Liver (tissue), 9 donors: Measurements from ENCODE around the gene SEMA5A. TPM values are rescaled to one million over a fixed set of nuclear protein-coding genes. Genes with fewer than 3 reads are reported as not detected.

Source experiments
- DNase-seq: peaks from one replicate; pipeline ENCODE4 v3.0.0-alpha.2; 2017; ENCODE audit warnings: low spot score
- H3K27ac ChIP-seq, 2 donors: one replicate each; pipeline ENCODE4 v1.7.0; 2013; ENCODE audit warnings: inconsistent platforms in 2 of 2, low read length in 2 of 2, control low read depth in 1 of 2, low read depth in 1 of 2, mild to moderate bottlenecking in 1 of 2
- H3K27me3 ChIP-seq, 4 donors: one replicate each; pipeline versions ENCODE4 v1.6.1 to v1.7.0; 2013; ENCODE audit warnings: low read length in 3 of 4, inconsistent platforms in 1 of 4, mild to moderate bottlenecking in 1 of 4, moderate library complexity in 1 of 4; ENCODE audit not compliant: control insufficient read depth in 4 of 4, insufficient read depth in 4 of 4
- H3K36me3 ChIP-seq, 4 donors: one replicate each; pipeline versions ENCODE4 v1.6.1 to v1.7.0; 2013; ENCODE audit warnings: low read length in 3 of 4, mild to moderate bottlenecking in 3 of 4, low read depth in 1 of 4, moderate library complexity in 1 of 4; ENCODE audit not compliant: control insufficient read depth in 4 of 4, insufficient read depth in 3 of 4
- H3K4me1 ChIP-seq, 4 donors: one replicate each; pipeline versions ENCODE4 v1.6.1 to v1.7.0; 2013; ENCODE audit warnings: low read length in 3 of 4, mild to moderate bottlenecking in 3 of 4, moderate library complexity in 1 of 4; ENCODE audit not compliant: control insufficient read depth in 4 of 4, insufficient read depth in 4 of 4
- H3K4me3 ChIP-seq, 3 donors: one replicate each; pipeline versions ENCODE4 v1.6.1 to v1.7.0; 2013; ENCODE audit warnings: low read length in 3 of 3, control low read depth in 1 of 3, low read depth in 1 of 3, mild to moderate bottlenecking in 1 of 3
- H3K9ac ChIP-seq, 2 donors: one replicate each; pipeline ENCODE4 v1.7.0; 2013; ENCODE audit warnings: low read length in 2 of 2, mild to moderate bottlenecking in 2 of 2, moderate library complexity in 2 of 2, control low read depth in 1 of 2, low read depth in 1 of 2
- H3K9me3 ChIP-seq, 4 donors: one replicate each; pipeline versions ENCODE4 v1.6.1 to v1.7.0; 2013; ENCODE audit warnings: low read length in 3 of 4; ENCODE audit not compliant: control insufficient read depth in 4 of 4
- EGR1 ChIP-seq, 2 donors: IDR thresholded peaks; 2 replicates each; pipeline ENCODE4 v1.6.1; 2016 to 2018; ENCODE audit warnings: antibody characterized with exemption in 2 of 2, low read depth in 2 of 2
- FOXA1 ChIP-seq: IDR thresholded peaks from 2 replicates; pipeline ENCODE4 v1.6.1; 2016; ENCODE audit warnings: antibody characterized with exemption
- FOXA2 ChIP-seq: IDR thresholded peaks from 2 replicates; pipeline ENCODE4 v1.6.1; 2016; ENCODE audit warnings: antibody characterized with exemption
- GABPA ChIP-seq, 2 donors: IDR thresholded peaks in 1 of 2; conservative IDR thresholded peaks in 1 of 2; 2 replicates each; pipeline ENCODE4 v1.6.1; 2016; ENCODE audit warnings: antibody characterized with exemption in 2 of 2, mild to moderate bottlenecking in 1 of 2, moderate library complexity in 1 of 2
- HNF4A ChIP-seq, 2 donors: conservative IDR thresholded peaks; 2 replicates each; pipeline ENCODE4 v1.6.1; 2016; ENCODE audit warnings: antibody characterized with exemption in 2 of 2, mild to moderate bottlenecking in 2 of 2
- HNF4G ChIP-seq: IDR thresholded peaks from 2 replicates; pipeline ENCODE4 v1.6.1; 2016; ENCODE audit warnings: antibody characterized with exemption
- JUND ChIP-seq, 2 donors: IDR thresholded peaks; 2 replicates each; pipeline ENCODE4 v1.6.1; 2016; ENCODE audit warnings: antibody characterized with exemption in 2 of 2
- NR2F2 ChIP-seq: IDR thresholded peaks from 2 replicates; pipeline ENCODE4 v1.6.1; 2016; ENCODE audit warnings: antibody characterized with exemption
- RAD21 ChIP-seq, 2 donors: IDR thresholded peaks; 2 replicates each; pipeline ENCODE4 v1.6.1; 2016; ENCODE audit warnings: antibody characterized with exemption in 2 of 2, mild to moderate bottlenecking in 2 of 2
- RXRA ChIP-seq, 2 donors: IDR thresholded peaks; 2 replicates each; pipeline ENCODE4 v1.6.1; 2017 to 2018; ENCODE audit warnings: antibody characterized with exemption in 2 of 2, mild to moderate bottlenecking in 1 of 2
- SP1 ChIP-seq: IDR thresholded peaks from 2 replicates; pipeline ENCODE4 v1.6.1; 2018; ENCODE audit warnings: antibody characterized with exemption, mild to moderate bottlenecking
- TAF1 ChIP-seq: conservative IDR thresholded peaks from 2 replicates; pipeline ENCODE4 v1.6.1; 2016; ENCODE audit warnings: antibody characterized with exemption, mild to moderate bottlenecking
- YY1 ChIP-seq: IDR thresholded peaks from 2 replicates; pipeline ENCODE4 v1.6.1; 2016; ENCODE audit warnings: antibody characterized with exemption, mild to moderate bottlenecking
- WGBS: extraction: QIAGEN DNeasy Blood & Tissue Kit; methylation state at CpG from one replicate; pipeline ENCODE4 v1.1.7; 2013; 5-methylcytosine and 5-hydroxymethylcytosine counted together
- polyA plus RNA-seq, 2 donors: library from polyadenylated mRNA; stranded (reverse) in 1 of 2; unstranded in 1 of 2; fragments of 200-250 nt in 1 of 2; fragments of >200 nt in 1 of 2; fragmentation: Nextera tagmentation in 1 of 2; extraction: Ambion mirVana in 1 of 2; gene quantifications; one replicate each; pipeline versions ENCODE4 v1.2.1 to v1.2.3, GENCODE V29; 2013 to 2015
- total RNA-seq, 2 donors: library from RNA; depleted of rRNA; stranded (reverse); fragments of >200 nt; gene quantifications; one replicate each; pipeline ENCODE4 v1.2.3, GENCODE V29; 2014
- TF ChIP-seq, protein P1 (sequence below): IDR thresholded peaks from 2 replicates; pipeline ENCODE4 v1.6.1; 2016; ENCODE audit warnings: antibody characterized with exemption
- TF ChIP-seq, protein P2 (sequence below): IDR thresholded peaks from 2 replicates; pipeline ENCODE4 v1.6.1; 2016; ENCODE audit warnings: antibody characterized with exemption
- TF ChIP-seq, protein P3 (sequence below): fragments of 150-350 bp; IDR thresholded peaks from 2 replicates; pipeline ENCODE4 v1.5.1; 2017; ENCODE audit warnings: improper control_type of control experiment, low read depth, low read length; ENCODE audit not compliant: missing input control
- TF ChIP-seq, protein P4 (sequence below): IDR thresholded peaks from 2 replicates; pipeline ENCODE4 v1.6.1; 2016; ENCODE audit warnings: antibody characterized with exemption, mild to moderate bottlenecking
- TF ChIP-seq, protein P5 (sequence below): IDR thresholded peaks from 2 replicates; pipeline ENCODE4 v1.6.1; 2016; ENCODE audit warnings: antibody characterized with exemption
- donor health status: healthy.
- donor health status: healthy.
- donor health status: healthy.
- donor health status: healthy.
- donor health status: healthy.

Gene SEMA5A
- total and polyA plus RNA-seq, 4 donors: 1.1 to 5.8 (median 3.2) TPM

DNA sequence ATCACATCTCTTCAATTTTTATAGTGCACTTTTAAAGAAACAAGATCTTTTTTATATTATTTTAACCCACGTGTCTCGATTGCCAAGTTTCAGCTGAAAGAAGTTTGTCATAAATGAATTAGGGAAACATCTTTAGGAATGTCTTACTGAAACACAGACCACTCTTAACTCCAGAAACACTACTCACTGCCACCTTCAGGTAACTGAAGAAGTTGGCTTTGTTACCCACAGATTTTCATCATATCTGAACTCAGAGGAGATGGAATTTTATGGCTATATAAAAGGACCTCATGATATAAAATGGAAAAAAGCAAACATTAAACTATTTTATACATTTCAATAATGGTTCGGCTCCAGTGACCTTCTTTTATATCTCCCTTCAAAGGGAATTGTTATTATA lies 158.0 kb downstream of the SEMA5A start:
- no peak overlapping the region for H3K27ac ChIP-seq
- no peak overlapping the region for H3K4me3 ChIP-seq
- H3K9me3 ChIP-seq: no peaks in the 10 kb centered on the region
- H3K36me3 ChIP-seq: no peaks in the 10 kb centered on the region
- no peak for DNase-seq
- no peak for TF ChIP-seq GABPA (IDR thresholded peaks at IDR 0.05 in 1 of 2, conservative IDR thresholded peaks at IDR 0.05 in 1 of 2)
- TF ChIP-seq, protein P1, sequence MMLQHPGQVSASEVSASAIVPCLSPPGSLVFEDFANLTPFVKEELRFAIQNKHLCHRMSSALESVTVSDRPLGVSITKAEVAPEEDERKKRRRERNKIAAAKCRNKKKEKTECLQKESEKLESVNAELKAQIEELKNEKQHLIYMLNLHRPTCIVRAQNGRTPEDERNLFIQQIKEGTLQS: no peak
- no peak for TF ChIP-seq FOXA2
- no peak for TF ChIP-seq SP1
- TF ChIP-seq EGR1 (IDR thresholded peaks at IDR 0.05; ENCODE audit: low read depth in 2 of 2): no peak
- no peak for TF ChIP-seq FOXA1
- TF ChIP-seq, protein P2, sequence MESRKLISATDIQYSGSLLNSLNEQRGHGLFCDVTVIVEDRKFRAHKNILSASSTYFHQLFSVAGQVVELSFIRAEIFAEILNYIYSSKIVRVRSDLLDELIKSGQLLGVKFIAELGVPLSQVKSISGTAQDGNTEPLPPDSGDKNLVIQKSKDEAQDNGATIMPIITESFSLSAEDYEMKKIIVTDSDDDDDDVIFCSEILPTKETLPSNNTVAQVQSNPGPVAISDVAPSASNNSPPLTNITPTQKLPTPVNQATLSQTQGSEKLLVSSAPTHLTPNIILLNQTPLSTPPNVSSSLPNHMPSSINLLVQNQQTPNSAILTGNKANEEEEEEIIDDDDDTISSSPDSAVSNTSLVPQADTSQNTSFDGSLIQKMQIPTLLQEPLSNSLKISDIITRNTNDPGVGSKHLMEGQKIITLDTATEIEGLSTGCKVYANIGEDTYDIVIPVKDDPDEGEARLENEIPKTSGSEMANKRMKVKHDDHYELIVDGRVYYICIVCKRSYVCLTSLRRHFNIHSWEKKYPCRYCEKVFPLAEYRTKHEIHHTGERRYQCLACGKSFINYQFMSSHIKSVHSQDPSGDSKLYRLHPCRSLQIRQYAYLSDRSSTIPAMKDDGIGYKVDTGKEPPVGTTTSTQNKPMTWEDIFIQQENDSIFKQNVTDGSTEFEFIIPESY: no peak
- TF ChIP-seq HNF4G: no peak
- TF ChIP-seq, protein P3, sequence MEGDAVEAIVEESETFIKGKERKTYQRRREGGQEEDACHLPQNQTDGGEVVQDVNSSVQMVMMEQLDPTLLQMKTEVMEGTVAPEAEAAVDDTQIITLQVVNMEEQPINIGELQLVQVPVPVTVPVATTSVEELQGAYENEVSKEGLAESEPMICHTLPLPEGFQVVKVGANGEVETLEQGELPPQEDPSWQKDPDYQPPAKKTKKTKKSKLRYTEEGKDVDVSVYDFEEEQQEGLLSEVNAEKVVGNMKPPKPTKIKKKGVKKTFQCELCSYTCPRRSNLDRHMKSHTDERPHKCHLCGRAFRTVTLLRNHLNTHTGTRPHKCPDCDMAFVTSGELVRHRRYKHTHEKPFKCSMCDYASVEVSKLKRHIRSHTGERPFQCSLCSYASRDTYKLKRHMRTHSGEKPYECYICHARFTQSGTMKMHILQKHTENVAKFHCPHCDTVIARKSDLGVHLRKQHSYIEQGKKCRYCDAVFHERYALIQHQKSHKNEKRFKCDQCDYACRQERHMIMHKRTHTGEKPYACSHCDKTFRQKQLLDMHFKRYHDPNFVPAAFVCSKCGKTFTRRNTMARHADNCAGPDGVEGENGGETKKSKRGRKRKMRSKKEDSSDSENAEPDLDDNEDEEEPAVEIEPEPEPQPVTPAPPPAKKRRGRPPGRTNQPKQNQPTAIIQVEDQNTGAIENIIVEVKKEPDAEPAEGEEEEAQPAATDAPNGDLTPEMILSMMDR: no peak
- no peak for TF ChIP-seq RXRA (IDR thresholded peaks at IDR 0.05)
- no peak for TF ChIP-seq JUND (IDR thresholded peaks at IDR 0.05)
- no peak for TF ChIP-seq TAF1
- H3K27me3 ChIP-seq: no peaks in the 10 kb centered on the region
- 93% methylated on average over 3 of the region's 3 CpGs for WGBS
- H3K9ac ChIP-seq: no peak overlapping the region
- peaks cover 0 to 13% (median 3%) of the 10 kb centered on the region in 4 donors for H3K4me1 ChIP-seq

DNA sequence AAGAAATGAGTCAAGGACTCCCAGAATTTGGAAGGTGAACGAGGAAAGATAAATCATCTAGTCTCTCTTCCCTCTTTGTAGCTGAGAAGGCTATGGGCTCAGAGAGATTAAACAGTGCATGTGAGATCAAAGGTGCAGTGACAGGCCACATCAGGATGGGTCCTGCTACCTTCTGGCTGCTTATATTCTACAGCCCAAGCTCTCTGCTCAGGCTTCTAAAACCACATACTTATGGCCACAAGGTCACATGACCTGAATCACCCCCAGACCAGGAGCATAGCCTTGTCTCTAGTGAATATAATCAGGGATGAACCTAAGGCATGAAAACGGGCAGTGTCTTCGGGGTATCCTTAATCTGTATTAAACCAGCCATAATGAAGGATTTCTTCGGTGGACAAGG lies 158.9 kb downstream of the SEMA5A start:
- no peaks in the 10 kb centered on the region for H3K36me3 ChIP-seq
- H3K27ac ChIP-seq: no peak overlapping the region
- H3K9ac ChIP-seq: no peak overlapping the region
- 93% methylated on average over 4 of the region's 4 CpGs for WGBS
- no peak for DNase-seq
- H3K4me3 ChIP-seq: no peak overlapping the region
- TF ChIP-seq EGR1 (IDR thresholded peaks at IDR 0.05; ENCODE audit: low read depth in 2 of 2) (no peak), SP1 (no peak), FOXA1 (no peak), HNF4A (conservative IDR thresholded peaks at IDR 0.05) (no peak), HNF4G (no peak), YY1 (no peak), FOXA2 (no peak), RAD21 (IDR thresholded peaks at IDR 0.05) (no peak), GABPA (IDR thresholded peaks at IDR 0.05 in 1 of 2, conservative IDR thresholded peaks at IDR 0.05 in 1 of 2) (no peak), RXRA (IDR thresholded peaks at IDR 0.05) (no peak), JUND (IDR thresholded peaks at IDR 0.05) (no peak), TAF1 (no peak), NR2F2 (no peak)
- TF ChIP-seq, protein P4, sequence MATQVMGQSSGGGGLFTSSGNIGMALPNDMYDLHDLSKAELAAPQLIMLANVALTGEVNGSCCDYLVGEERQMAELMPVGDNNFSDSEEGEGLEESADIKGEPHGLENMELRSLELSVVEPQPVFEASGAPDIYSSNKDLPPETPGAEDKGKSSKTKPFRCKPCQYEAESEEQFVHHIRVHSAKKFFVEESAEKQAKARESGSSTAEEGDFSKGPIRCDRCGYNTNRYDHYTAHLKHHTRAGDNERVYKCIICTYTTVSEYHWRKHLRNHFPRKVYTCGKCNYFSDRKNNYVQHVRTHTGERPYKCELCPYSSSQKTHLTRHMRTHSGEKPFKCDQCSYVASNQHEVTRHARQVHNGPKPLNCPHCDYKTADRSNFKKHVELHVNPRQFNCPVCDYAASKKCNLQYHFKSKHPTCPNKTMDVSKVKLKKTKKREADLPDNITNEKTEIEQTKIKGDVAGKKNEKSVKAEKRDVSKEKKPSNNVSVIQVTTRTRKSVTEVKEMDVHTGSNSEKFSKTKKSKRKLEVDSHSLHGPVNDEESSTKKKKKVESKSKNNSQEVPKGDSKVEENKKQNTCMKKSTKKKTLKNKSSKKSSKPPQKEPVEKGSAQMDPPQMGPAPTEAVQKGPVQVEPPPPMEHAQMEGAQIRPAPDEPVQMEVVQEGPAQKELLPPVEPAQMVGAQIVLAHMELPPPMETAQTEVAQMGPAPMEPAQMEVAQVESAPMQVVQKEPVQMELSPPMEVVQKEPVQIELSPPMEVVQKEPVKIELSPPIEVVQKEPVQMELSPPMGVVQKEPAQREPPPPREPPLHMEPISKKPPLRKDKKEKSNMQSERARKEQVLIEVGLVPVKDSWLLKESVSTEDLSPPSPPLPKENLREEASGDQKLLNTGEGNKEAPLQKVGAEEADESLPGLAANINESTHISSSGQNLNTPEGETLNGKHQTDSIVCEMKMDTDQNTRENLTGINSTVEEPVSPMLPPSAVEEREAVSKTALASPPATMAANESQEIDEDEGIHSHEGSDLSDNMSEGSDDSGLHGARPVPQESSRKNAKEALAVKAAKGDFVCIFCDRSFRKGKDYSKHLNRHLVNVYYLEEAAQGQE: no peak
- TF ChIP-seq, protein P3: no peak
- TF ChIP-seq, protein P5, sequence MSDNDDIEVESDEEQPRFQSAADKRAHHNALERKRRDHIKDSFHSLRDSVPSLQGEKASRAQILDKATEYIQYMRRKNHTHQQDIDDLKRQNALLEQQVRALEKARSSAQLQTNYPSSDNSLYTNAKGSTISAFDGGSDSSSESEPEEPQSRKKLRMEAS: no peak
- TF ChIP-seq, protein P1: no peak
- TF ChIP-seq, protein P2: no peak
- no peaks in the 10 kb centered on the region for H3K27me3 ChIP-seq
- H3K9me3 ChIP-seq: no peaks in the 10 kb centered on the region
- peaks cover 0 to 13% (median 3%) of the 10 kb centered on the region in 4 donors for H3K4me1 ChIP-seq
